ENCODE data around the gene LMX1A.

Gene LMX1A

DNA sequence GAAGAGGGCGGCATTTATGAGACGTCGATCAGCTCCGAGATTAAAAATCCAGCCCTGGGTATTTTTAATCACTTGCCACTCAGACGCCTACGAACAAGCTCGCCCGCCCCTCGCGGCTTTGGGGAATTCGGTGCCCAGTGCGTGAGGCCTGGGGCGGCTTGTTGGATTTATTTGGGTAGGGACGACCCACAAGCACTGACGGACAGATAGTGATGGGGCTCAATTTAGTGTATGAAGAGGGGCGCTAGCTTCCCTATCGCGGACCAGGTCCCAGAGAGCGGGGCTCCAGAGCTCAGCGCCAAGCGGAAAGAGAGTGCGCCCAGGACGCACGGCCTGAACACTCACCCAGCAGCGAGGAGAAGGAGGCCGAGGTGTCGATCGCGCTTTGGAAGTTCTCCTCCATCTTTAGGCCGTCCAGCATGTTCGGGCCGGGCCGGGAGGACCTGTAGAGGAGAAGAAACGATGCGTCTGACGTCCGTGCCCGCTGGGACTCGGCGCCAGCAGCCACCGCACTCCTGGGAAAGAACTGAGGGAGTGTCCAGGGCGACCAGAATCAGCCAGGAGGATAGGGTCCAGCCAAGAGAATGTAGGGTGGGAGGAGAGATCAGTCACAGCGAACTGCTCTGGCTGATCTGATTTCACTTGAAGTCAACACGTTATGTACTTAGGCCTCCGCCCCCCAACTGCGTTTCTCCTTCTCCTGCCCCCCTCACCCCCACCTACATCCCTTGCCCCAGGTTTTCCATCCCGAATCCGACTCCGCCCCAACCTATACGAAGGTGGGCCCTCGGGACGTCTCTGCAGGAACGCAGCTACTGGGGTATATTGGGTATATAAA is 1.2 kb downstream of the LMX1A start:
- no peak overlapping the region for H3K27ac ChIP-seq (ENCODE audit: low read depth, low read length)
- H3K36me3 ChIP-seq (ENCODE audit: control insufficient read depth, insufficient read depth, low read length), result no peaks in the 10 kb centered on the region
- peak overlapping the region; percentile 43 for H3K4me3 ChIP-seq (ENCODE audit: low read length)
- H3K4me1 ChIP-seq (ENCODE audit: control insufficient read depth, insufficient read depth, low read length), result no peaks in the 10 kb centered on the region
- H3K9ac ChIP-seq (ENCODE audit: low read length), result no peak overlapping the region
- H3K27me3 ChIP-seq (ENCODE audit: control insufficient read depth, insufficient read depth, low read length), result peaks cover 51% of the 10 kb centered on the region

DNA sequence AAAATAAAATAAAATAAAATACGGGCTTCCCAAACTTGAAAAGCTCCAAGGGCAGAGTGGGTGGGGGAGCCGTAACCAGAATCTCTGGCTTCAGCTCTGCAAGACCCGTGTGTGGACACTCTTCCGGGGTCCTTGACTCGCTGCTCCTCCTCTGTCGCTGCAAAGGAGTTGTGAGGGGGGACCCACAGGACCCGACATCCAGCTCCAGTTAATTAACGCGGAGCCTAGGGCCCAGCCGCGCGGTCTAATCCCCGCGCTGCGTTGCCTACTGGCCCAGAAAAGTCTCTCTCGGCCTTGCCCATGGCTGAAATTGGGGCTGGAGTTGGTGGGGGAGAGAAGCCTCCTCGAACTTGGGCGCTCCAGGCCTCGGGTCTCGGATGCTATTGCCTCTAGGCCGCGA is 1.8 kb downstream of the LMX1A start:
- Histone ChIP-seq H3K4me1 (ENCODE audit: control insufficient read depth, insufficient read depth, low read length) (no peaks in the 10 kb centered on the region), H3K27me3 (ENCODE audit: control insufficient read depth, insufficient read depth, low read length) (peaks cover 51% of the 10 kb centered on the region), H3K4me3 (ENCODE audit: low read length) (no peak overlapping the region), H3K36me3 (ENCODE audit: control insufficient read depth, insufficient read depth, low read length) (no peaks in the 10 kb centered on the region), H3K27ac (ENCODE audit: low read depth, low read length) (no peak overlapping the region), H3K9ac (ENCODE audit: low read length) (no peak overlapping the region)

DNA sequence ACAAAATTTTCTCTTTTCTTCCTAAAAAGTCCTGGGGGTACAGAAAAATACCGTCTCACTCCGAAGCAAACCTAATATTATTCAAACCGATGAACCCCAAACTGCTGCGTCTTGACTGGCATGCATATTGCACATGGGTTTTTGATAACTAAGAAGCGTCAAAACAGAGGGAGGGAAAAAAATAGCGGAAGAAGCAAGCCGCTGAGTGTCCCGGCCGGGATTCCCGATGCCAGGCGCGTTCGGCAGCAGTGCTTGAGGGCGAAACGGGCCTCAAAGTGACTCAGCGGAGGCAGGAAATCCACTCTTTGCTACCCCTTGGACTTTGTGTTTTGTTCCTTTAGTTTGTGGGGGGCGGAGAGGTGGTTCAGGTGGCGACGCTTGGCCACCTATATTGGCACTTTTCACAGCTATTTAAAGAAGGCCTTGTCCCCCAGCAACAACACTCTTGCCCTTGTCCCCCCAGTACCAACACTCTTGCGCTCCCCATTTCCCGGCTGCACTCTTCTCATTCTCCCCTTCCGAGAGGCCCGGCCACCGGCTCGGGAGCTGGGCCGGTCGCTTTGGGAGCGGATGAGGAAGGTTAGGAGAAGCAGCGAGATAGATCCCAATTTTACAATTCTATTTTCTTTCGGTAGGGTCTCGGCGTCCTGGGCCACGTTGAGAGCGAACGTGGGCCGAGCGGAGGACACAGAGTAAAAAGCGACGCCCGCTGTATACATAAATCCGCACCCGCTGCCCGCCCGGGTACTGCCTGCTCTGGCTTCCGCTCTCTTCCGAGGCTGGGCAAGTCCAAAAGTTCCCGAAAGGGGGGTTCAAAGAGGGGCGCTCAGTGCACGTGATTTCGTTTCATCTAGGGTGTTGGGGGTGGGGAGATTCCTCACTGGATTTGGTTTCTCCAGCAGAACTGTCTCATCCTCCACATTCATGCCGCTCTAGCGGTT is 2.5 kb downstream of the LMX1A start:
- H3K9ac ChIP-seq (ENCODE audit: low read length), result no peak overlapping the region
- H3K4me3 ChIP-seq (ENCODE audit: low read length), result no peak overlapping the region
- H3K27me3 ChIP-seq (ENCODE audit: control insufficient read depth, insufficient read depth, low read length), result peaks cover 51% of the 10 kb centered on the region
- no peaks in the 10 kb centered on the region for H3K4me1 ChIP-seq (ENCODE audit: control insufficient read depth, insufficient read depth, low read length)
- H3K27ac ChIP-seq (ENCODE audit: low read depth, low read length), result no peak overlapping the region
- H3K36me3 ChIP-seq (ENCODE audit: control insufficient read depth, insufficient read depth, low read length), result no peaks in the 10 kb centered on the region

DNA sequence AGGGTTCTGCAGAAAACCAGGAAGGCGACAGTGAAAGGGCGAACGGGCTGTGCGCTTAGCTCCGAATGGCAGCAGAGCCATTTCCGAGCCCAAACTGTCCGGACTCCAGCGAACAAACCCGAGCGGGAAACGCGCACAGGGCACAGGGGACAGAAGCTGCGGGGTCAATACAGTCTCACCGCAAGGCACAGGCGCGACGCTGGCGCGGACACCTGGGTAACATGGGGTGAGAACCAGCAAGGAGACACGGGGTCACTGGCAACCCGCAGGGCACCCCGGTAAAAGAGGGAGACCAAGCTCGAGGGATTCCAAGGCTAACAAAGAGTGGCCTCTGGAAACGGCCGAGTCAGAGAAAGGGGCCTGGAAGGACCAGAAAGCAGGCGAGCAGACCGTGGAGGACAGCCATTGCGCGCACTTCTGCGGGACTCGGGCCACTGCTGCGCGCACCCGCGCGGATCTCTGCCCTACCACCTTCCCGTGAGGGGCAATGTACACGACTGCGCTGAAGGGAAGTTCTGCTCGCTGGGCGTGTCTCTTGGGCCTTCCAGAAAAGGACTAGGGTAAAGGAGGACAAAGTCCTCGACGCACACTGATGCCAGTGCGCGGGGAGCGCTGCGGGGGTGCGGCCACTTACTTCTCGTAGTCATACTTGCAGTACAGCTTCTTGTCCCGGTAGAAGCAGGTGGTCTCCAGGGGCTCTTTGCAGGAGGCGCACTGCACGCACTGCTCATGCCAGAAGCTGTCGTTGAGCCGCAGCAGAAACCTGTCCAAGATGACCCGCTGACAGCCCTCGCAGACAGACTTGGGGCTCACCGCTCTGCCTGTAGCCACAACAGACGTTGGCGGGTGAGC is 3.8 kb downstream of the LMX1A start:
- H3K4me3 ChIP-seq (ENCODE audit: low read length), result peak overlapping the region; percentile 46
- peaks cover 54% of the 10 kb centered on the region for H3K27me3 ChIP-seq (ENCODE audit: control insufficient read depth, insufficient read depth, low read length)
- H3K4me1 ChIP-seq (ENCODE audit: control insufficient read depth, insufficient read depth, low read length), result no peaks in the 10 kb centered on the region
- no peak overlapping the region for H3K27ac ChIP-seq (ENCODE audit: low read depth, low read length)
- no peak overlapping the region for H3K9ac ChIP-seq (ENCODE audit: low read length)
- H3K36me3 ChIP-seq (ENCODE audit: control insufficient read depth, insufficient read depth, low read length), result no peaks in the 10 kb centered on the region

DNA sequence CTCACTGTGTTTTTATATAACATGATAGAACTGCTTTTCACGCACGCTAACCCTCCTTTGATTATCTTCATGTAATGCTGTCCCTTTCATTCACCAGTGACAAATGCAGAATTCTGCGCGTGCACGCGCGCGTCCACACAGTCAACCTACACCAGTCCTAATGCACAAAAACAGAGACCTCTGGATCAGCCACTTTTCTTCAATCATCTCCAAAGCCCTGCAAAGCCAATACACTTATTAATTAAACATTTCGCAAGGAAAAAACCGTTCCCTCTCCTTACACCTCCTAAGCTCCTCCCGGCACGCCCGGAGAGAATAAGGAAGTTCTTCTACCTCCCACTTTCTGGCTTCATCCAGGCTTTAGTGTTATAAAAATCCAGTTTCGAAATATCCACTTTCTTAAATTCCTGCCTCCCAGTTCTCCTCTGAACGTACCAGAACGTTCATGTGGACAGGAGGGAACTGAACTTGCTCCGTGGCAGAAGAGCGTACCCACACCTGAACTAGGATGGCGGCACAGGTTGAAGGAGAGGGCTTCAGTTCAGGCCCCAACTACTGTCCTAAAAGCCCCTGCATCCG is 4.6 kb downstream of the LMX1A start:
- H3K4me3 ChIP-seq (ENCODE audit: low read length), result peak overlapping the region; percentile 46
- no peaks in the 10 kb centered on the region for H3K4me1 ChIP-seq (ENCODE audit: control insufficient read depth, insufficient read depth, low read length)
- H3K9ac ChIP-seq (ENCODE audit: low read length), result no peak overlapping the region
- no peaks in the 10 kb centered on the region for H3K36me3 ChIP-seq (ENCODE audit: control insufficient read depth, insufficient read depth, low read length)
- H3K27me3 ChIP-seq (ENCODE audit: control insufficient read depth, insufficient read depth, low read length), result peaks cover 50% of the 10 kb centered on the region
- no peak overlapping the region for H3K27ac ChIP-seq (ENCODE audit: low read depth, low read length)

DNA sequence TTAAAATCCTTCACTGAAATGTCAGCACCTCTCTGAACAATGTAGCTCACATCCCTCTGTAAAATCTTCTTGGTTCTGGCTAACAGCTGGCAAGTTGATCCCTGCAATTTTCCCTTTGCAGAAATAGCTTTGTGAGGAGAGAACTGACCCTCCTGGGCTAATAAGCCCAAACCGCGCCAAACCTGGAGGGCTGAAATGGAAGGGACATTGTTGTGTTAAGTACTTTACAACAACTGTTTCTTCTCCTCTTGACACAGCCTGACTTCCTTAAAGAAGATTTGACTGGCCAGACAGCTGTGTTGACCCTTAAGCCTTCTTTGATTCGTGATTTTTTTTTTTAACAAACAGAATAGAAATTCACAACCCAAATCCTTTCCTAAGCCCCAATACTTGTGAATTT is 5.7 kb downstream of the LMX1A start:
- H3K27me3 ChIP-seq (ENCODE audit: control insufficient read depth, insufficient read depth, low read length), result peaks cover 44% of the 10 kb centered on the region
- H3K27ac ChIP-seq (ENCODE audit: low read depth, low read length), result no peak overlapping the region

DNA sequence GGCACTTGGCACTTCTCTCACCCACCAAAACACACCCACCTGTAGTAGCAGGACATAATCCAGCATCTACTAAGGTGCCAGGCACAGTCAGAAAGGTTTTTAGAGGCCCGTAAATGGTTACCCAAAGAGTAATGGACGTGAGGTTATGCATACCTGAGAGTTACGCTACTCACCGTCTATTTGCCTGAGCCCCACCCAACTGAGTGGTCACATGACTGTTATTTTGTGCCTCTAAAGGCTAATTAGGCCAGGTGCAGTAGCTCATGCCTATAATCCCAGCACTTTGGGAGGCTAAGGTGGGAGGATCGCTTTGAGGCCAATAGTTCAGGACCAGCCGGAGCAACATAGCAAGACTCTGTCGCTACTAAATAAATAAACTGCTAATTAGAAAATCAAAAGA is 11.0 kb downstream of the LMX1A start:
- Histone ChIP-seq H3K27ac (ENCODE audit: low read depth, low read length) (no peak overlapping the region), H3K27me3 (ENCODE audit: control insufficient read depth, insufficient read depth, low read length) (peaks cover 12% of the 10 kb centered on the region), H3K4me1 (ENCODE audit: control insufficient read depth, insufficient read depth, low read length) (no peaks in the 10 kb centered on the region), H3K4me3 (ENCODE audit: low read length) (no peak overlapping the region), H3K9ac (ENCODE audit: low read length) (no peak overlapping the region), H3K36me3 (ENCODE audit: control insufficient read depth, insufficient read depth, low read length) (no peaks in the 10 kb centered on the region)

More for the DNA sequence above, 5.7 kb downstream of the LMX1A start:
- Histone ChIP-seq H3K4me3 (ENCODE audit: low read length) (no peak overlapping the region), H3K9ac (ENCODE audit: low read length) (no peak overlapping the region), H3K4me1 (ENCODE audit: control insufficient read depth, insufficient read depth, low read length) (no peaks in the 10 kb centered on the region), H3K36me3 (ENCODE audit: control insufficient read depth, insufficient read depth, low read length) (no peaks in the 10 kb centered on the region)

DNA sequence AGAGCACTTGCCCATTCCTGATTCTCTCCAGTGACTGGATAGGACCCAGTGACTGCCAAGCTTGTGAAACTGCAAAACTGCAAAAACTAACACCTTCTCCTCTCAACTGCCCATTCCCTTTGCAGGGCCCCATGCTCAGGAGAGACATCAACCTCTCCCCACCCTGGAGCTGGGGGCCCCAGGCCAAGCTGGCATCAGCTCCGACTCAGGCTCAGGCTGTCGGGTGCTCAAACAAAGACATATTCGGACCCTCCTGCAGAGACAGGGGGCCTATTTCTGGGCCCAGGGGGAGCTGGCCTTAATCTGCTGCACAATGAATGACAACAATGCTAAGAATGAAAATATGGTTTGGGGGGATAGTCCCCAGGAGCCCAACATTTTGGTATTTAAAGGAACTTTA is 11.8 kb downstream of the LMX1A start:
- Histone ChIP-seq H3K9ac (ENCODE audit: low read length) (no peak overlapping the region), H3K27ac (ENCODE audit: low read depth, low read length) (no peak overlapping the region), H3K36me3 (ENCODE audit: control insufficient read depth, insufficient read depth, low read length) (no peaks in the 10 kb centered on the region), H3K4me1 (ENCODE audit: control insufficient read depth, insufficient read depth, low read length) (no peaks in the 10 kb centered on the region), H3K27me3 (ENCODE audit: control insufficient read depth, insufficient read depth, low read length) (peaks cover 12% of the 10 kb centered on the region), H3K4me3 (ENCODE audit: low read length) (no peak overlapping the region)

DNA sequence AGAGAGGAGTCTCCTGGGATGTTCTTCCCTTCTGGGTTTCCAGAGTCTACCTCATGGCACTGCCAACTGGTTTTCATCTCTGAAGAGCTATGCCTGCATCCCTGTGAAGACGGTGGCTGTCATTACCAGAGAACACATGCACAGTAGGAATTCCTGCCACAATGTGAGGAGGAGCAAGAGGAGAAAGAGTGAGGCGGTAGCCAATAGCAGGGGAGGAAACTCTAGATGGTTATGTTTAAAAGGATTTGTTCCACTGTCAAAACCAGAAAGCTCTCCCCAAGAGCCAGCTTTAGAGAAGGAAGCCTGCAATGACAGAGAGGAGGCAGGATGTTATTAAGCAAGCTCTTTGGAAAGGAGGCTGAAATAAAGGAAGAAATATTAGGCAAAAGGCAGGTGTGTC is 12.3 kb downstream of the LMX1A start:
- peaks cover 12% of the 10 kb centered on the region for H3K27me3 ChIP-seq (ENCODE audit: control insufficient read depth, insufficient read depth, low read length)
- no peak overlapping the region for H3K27ac ChIP-seq (ENCODE audit: low read depth, low read length)
- no peaks in the 10 kb centered on the region for H3K36me3 ChIP-seq (ENCODE audit: control insufficient read depth, insufficient read depth, low read length)
- no peak overlapping the region for H3K9ac ChIP-seq (ENCODE audit: low read length)
- H3K4me1 ChIP-seq (ENCODE audit: control insufficient read depth, insufficient read depth, low read length), result no peaks in the 10 kb centered on the region
- no peak overlapping the region for H3K4me3 ChIP-seq (ENCODE audit: low read length)

DNA sequence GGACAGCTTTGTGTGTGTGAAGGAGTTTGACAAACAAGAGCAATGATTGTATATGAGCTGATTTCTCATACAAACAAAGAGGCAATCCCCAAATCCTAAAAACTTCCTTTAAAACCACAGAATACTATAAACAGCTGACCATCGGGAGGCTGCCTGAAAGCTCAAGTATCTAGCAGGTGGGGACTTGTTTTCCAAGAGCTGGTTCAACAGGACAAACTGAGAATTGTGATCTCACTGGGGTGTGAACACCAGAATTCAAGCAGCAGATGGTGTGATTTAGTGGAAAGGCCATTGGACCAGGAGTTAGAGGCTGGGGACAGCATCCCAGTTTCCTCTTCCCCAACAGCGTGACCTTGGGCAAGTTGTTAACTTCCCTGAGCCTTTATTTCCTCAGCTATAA is 13.9 kb downstream of the LMX1A start:
- H3K4me1 ChIP-seq (ENCODE audit: control insufficient read depth, insufficient read depth, low read length), result no peaks in the 10 kb centered on the region
- H3K9ac ChIP-seq (ENCODE audit: low read length), result no peak overlapping the region
- H3K4me3 ChIP-seq (ENCODE audit: low read length), result no peak overlapping the region
- H3K27me3 ChIP-seq (ENCODE audit: control insufficient read depth, insufficient read depth, low read length), result peaks cover 8% of the 10 kb centered on the region
- H3K36me3 ChIP-seq (ENCODE audit: control insufficient read depth, insufficient read depth, low read length), result no peaks in the 10 kb centered on the region
- no peak overlapping the region for H3K27ac ChIP-seq (ENCODE audit: low read depth, low read length)

DNA sequence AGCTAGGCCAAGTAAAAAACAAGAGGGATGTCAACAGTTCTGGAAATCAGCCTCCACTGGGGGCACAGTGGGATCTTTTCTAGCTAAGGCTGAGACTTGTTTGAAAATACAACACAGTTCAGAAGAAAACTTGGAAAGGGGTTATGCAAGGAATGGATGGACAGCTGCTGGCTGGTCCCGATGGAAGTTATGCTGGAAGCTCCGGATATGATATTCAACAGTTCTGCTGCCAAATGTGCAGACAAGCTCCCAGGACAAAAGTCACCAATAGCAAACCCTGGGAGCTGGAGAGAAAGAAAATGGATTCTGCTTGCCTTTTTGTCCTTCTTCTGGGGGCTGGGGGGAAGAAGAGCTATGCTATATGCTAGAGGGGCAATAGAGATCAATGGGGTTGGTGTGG is 14.3 kb downstream of the LMX1A start:
- no peak overlapping the region for H3K9ac ChIP-seq (ENCODE audit: low read length)
- no peaks in the 10 kb centered on the region for H3K4me1 ChIP-seq (ENCODE audit: control insufficient read depth, insufficient read depth, low read length)
- no peak overlapping the region for H3K4me3 ChIP-seq (ENCODE audit: low read length)
- no peaks in the 10 kb centered on the region for H3K36me3 ChIP-seq (ENCODE audit: control insufficient read depth, insufficient read depth, low read length)
- H3K27ac ChIP-seq (ENCODE audit: low read depth, low read length), result no peak overlapping the region
- H3K27me3 ChIP-seq (ENCODE audit: control insufficient read depth, insufficient read depth, low read length), result peaks cover 8% of the 10 kb centered on the region

DNA sequence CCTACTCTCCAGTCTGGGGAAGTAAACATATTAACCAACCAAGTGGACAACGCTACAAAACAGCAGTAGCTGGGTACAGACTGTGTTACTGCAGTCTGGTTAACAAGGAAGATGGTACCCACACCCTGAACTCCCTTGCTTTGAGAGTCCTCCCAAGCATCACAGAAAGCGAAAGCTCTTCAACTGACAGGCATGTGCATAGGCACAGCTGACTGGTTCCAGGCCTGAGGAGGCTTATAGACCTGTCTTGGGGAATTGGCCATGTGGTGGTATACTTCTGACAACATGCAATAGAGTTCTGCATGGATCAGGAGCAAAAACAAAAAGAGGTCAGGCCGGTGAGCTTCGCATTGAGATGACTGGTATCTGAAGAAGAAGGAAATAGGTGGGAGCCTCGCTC is 17.4 kb downstream of the LMX1A start:
- Histone ChIP-seq H3K36me3 (ENCODE audit: control insufficient read depth, insufficient read depth, low read length) (no peaks in the 10 kb centered on the region), H3K27ac (ENCODE audit: low read depth, low read length) (no peak overlapping the region), H3K27me3 (ENCODE audit: control insufficient read depth, insufficient read depth, low read length) (peaks cover 3% of the 10 kb centered on the region), H3K4me3 (ENCODE audit: low read length) (no peak overlapping the region), H3K9ac (ENCODE audit: low read length) (no peak overlapping the region), H3K4me1 (ENCODE audit: control insufficient read depth, insufficient read depth, low read length) (no peaks in the 10 kb centered on the region)
